HFF-Myc (cell line): ENCODE data around the gene LONP2.
"Not testable (repeated sequence)": the region's sequence is repeated elsewhere in the genome, so short reads cannot be mapped to it uniquely, and the experiment has no call there.

Experiments
- DNase-seq: peaks from one replicate; pipeline ENCODE4 v3.0.0-alpha.2; 2011; ENCODE audit warnings: low read depth; ENCODE audit errors: extremely low read depth
- H3K4me3 ChIP-seq: replicated peaks from 2 replicates; pipeline ENCODE4 v1.5.1; 2011; ENCODE audit warnings: low read depth, mild to moderate bottlenecking, control low read depth, low read length
- CTCF ChIP-seq: IDR thresholded peaks from 2 replicates; pipeline ENCODE4 v1.5.1; 2012; ENCODE audit warnings: mild to moderate bottlenecking, low read depth, low read length, control low read depth; ENCODE audit errors: missing control alignments

Gene LONP2

GRCh38 chr16:48371393-48371780 lies 127.3 kb downstream of the LONP2 start:
- no peak for DNase-seq
- TF ChIP-seq CTCF, result no peak
- H3K4me3 ChIP-seq, result no peak overlapping the region

- DNase-seq, result no peak
- no peak overlapping the region for H3K4me3 ChIP-seq
- TF ChIP-seq CTCF, result no peak
These were observed 128.6 kb downstream of the LONP2 start for GRCh38 chr16:48372744-48373143.

GRCh38 chr16:48373258-48374029 lies 129.3 kb downstream of the LONP2 start:
- no peak for DNase-seq

DNA sequence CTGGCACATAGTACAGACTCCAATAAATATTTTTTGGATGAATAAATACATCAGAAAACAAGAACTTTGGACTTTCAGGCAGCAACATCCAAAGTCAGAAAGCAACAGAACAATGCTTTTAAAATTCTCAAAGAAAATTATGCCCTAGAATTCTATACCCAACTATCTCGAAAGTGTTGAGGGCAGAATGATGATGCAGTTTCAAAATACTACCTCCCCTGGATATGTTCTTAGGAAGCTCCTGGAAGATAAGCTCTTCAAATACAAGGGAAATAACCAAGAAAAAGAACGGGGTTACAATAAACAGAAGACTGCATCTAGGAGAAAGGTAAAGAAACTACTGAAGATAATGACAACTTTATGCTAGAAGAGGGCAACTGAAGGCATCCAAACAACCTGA lies 130.2 kb downstream of the LONP2 start:
- no peak for DNase-seq
- no peak for TF ChIP-seq CTCF
- H3K4me3 ChIP-seq, result no peak overlapping the region

More at GRCh38 chr16:48373258-48374029, 129.3 kb downstream of the LONP2 start:
- TF ChIP-seq CTCF, result no peak
- no peak overlapping the region for H3K4me3 ChIP-seq

- not testable (repeated sequence) for DNase-seq
These were observed 133.2 kb downstream of the LONP2 start for GRCh38 chr16:48377301-48377700.

GRCh38 chr16:48378276-48378675 lies 134.2 kb downstream of the LONP2 start:
- DNase-seq, result no peak
- TF ChIP-seq CTCF, result no peak
- no peak overlapping the region for H3K4me3 ChIP-seq

More at GRCh38 chr16:48377301-48377700, 133.2 kb downstream of the LONP2 start:
- H3K4me3 ChIP-seq, result not testable (repeated sequence)

- no peak for DNase-seq
- TF ChIP-seq CTCF, result no peak
- H3K4me3 ChIP-seq, result no peak overlapping the region
These were observed 134.7 kb downstream of the LONP2 start for GRCh38 chr16:48378836-48379235.
